Smooth muscle cell (in vitro differentiated cells): ENCODE results near the gene BHLHA15. TPM values are rescaled to one million over a fixed set of nuclear protein-coding genes. Genes with fewer than 3 reads are reported as not detected.
A peak's percentile ranks its signal among the peaks of the same experiment; 100 is the strongest.

ENCODE experiments used
- DNase-seq: peaks from one replicate; lab custom pipeline; 2025; ENCODE audit not compliant: unreplicated experiment; lab: John Stamatoyannopoulos, UW
- H2AFZ ChIP-seq: fragments of 200-600 bp; sonication (generic); 2 replicates; pipeline ENCODE4 v1.6.0; 2016; ENCODE audit warnings: antibody characterized with exemption, low read depth, mild to moderate bottlenecking
- H3F3A ChIP-seq: fragments of 200-600 bp; sonication (generic); 2 replicates; pipeline ENCODE4 v1.6.0; 2017; ENCODE audit warnings: antibody characterized with exemption, low read depth
- H3K27ac ChIP-seq: fragments of 200-600 bp; sonication (generic); 2 replicates; pipeline ENCODE4 v1.5.1; 2016; ENCODE audit warnings: low read depth, mild to moderate bottlenecking
- H3K27me3 ChIP-seq: fragments of 200-600 bp; sonication (generic); 2 replicates; pipeline ENCODE4 v1.6.1; 2016; ENCODE audit warnings: low read depth, mild to moderate bottlenecking
- H3K36me3 ChIP-seq: fragments of 200-600 bp; sonication (generic); 2 replicates; pipeline ENCODE4 v1.5.1; 2016; ENCODE audit warnings: low read depth
- H3K4me1 ChIP-seq: fragments of 200-600 bp; sonication (generic); 2 replicates; pipeline ENCODE4 v1.5.1; 2016; ENCODE audit warnings: low read depth
- H3K4me2 ChIP-seq: fragments of 200-600 bp; sonication (generic); 2 replicates; pipeline ENCODE4 v1.6.0; 2016; ENCODE audit warnings: mild to moderate bottlenecking
- H3K4me3 ChIP-seq: fragments of 200-600 bp; sonication (generic); 2 replicates; pipeline ENCODE4 v1.5.1; 2016; ENCODE audit warnings: mild to moderate bottlenecking
- H3K79me2 ChIP-seq: fragments of 200-600 bp; sonication (generic); 2 replicates; pipeline ENCODE4 v1.6.0; 2016; ENCODE audit warnings: low read depth, mild to moderate bottlenecking
- H3K9ac ChIP-seq: fragments of 200-600 bp; sonication (generic); 2 replicates; pipeline ENCODE4 v1.6.0; 2016; ENCODE audit warnings: low read depth
- H3K9me3 ChIP-seq: fragments of 200-600 bp; sonication (generic); replicated peaks from 2 replicates; pipeline ENCODE4 v1.5.1; 2016; ENCODE audit warnings: low read depth
- H4K20me1 ChIP-seq: fragments of 200-600 bp; sonication (generic); 2 replicates; pipeline ENCODE4 v1.6.0; 2016; ENCODE audit warnings: low read depth
- WGBS: methylation state at CpG from one replicate; pipeline ENCODE4 v1.1.7; 2016; ENCODE audit warnings: low lambda C conversion rate; 5-methylcytosine and 5-hydroxymethylcytosine counted together
- polyA plus RNA-seq: library from polyadenylated mRNA; unstranded; fragments of >200 nt; fragmentation: Nextera tagmentation; extraction: Ambion mirVana; gene quantifications from 2 replicates; pipeline ENCODE4 v1.2.1, GENCODE V29; 2016
- total RNA-seq: library from RNA; depleted of rRNA; stranded (reverse); fragments of >200 nt; gene quantifications from 2 replicates; pipeline ENCODE4 v1.2.3, GENCODE V29; 2014
- TF ChIP-seq, protein P1 (sequence below): fragments of 200-600 bp; sonication (generic); IDR thresholded peaks from 2 replicates; pipeline ENCODE4 v1.5.1; 2017; ENCODE audit warnings: borderline replicate concordance, mild to moderate bottlenecking, antibody characterized with exemption; ENCODE audit not compliant: insufficient read depth, poor library complexity, severe bottlenecking

BHLHA15 gene
- total and polyA plus RNA-seq, 2 experiments from 2014 or later: 0.27 to 1.3 TPM

DNA sequence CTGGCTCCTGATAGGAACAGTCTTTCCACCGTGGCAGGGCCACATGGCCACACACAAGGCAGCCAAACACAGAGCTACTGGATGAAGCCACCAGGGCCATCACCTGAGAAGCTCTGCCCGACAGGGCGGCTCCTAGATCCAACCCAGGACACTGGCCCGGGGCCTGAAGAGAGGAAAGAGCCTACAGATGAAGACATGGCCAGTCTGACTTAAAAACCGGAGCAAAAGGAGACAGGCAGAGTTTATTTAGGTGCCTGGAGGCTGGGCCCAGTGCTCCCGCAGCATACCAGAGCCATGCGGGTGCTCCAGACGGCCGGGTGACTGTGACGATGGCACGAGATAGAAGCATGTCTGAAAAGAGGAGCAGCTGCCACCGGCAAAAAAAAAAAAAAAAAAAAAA is 36.9 kb downstream of the BHLHA15 start:
- no peaks in the 10 kb centered on the region for H3F3A ChIP-seq
- peaks cover 14% of the 10 kb centered on the region for H3K4me1 ChIP-seq
- no peak overlapping the region for H2AFZ ChIP-seq
- no peaks in the 10 kb centered on the region for H3K27me3 ChIP-seq
- TF ChIP-seq, protein P1, sequence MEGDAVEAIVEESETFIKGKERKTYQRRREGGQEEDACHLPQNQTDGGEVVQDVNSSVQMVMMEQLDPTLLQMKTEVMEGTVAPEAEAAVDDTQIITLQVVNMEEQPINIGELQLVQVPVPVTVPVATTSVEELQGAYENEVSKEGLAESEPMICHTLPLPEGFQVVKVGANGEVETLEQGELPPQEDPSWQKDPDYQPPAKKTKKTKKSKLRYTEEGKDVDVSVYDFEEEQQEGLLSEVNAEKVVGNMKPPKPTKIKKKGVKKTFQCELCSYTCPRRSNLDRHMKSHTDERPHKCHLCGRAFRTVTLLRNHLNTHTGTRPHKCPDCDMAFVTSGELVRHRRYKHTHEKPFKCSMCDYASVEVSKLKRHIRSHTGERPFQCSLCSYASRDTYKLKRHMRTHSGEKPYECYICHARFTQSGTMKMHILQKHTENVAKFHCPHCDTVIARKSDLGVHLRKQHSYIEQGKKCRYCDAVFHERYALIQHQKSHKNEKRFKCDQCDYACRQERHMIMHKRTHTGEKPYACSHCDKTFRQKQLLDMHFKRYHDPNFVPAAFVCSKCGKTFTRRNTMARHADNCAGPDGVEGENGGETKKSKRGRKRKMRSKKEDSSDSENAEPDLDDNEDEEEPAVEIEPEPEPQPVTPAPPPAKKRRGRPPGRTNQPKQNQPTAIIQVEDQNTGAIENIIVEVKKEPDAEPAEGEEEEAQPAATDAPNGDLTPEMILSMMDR: no peak
- no peak overlapping the region for H3K9ac ChIP-seq
- no peaks in the 10 kb centered on the region for H4K20me1 ChIP-seq
- H3K36me3 ChIP-seq: no peaks in the 10 kb centered on the region
- WGBS: 98% methylated on average over 12 of the region's 12 CpGs
- H3K9me3 ChIP-seq: no peaks in the 10 kb centered on the region
- no peak for DNase-seq
- H3K4me3 ChIP-seq: no peak overlapping the region
- no peak overlapping the region for H3K27ac ChIP-seq
- peaks cover 12% of the 10 kb centered on the region for H3K79me2 ChIP-seq
- H3K4me2 ChIP-seq: no peak overlapping the region

- 85% methylated on average over 6 of the region's 6 CpGs for WGBS
- Histone ChIP-seq H3F3A (no peaks in the 10 kb centered on the region), H3K4me3 (no peak overlapping the region), H3K27ac (no peak overlapping the region), H3K79me2 (peaks cover 15% of the 10 kb centered on the region), H2AFZ (no peak overlapping the region), H3K9me3 (no peaks in the 10 kb centered on the region), H3K4me2 (no peak overlapping the region), H3K36me3 (no peaks in the 10 kb centered on the region), H3K9ac (no peak overlapping the region), H4K20me1 (no peaks in the 10 kb centered on the region), H3K27me3 (no peaks in the 10 kb centered on the region), H3K4me1 (peaks cover 14% of the 10 kb centered on the region)
- no peak for DNase-seq
- TF ChIP-seq, protein P1: no peak
These were observed 37.9 kb downstream of the BHLHA15 start for GRCh38 chr7:98249106-98249505.

GRCh38 chr7:98250789-98251188 is 39.5 kb downstream of the BHLHA15 start:
- peak overlapping the region; percentile 80 for H3K4me3 ChIP-seq
- no peaks in the 10 kb centered on the region for H3K36me3 ChIP-seq
- H4K20me1 ChIP-seq: peaks cover 3% of the 10 kb centered on the region
- H3F3A ChIP-seq: no peaks in the 10 kb centered on the region
- DNase-seq: no peak
- no peak overlapping the region for H3K9ac ChIP-seq
- 69% methylated on average over 3 of the region's 3 CpGs for WGBS
- no peak overlapping the region for H2AFZ ChIP-seq
- peaks cover 22% of the 10 kb centered on the region for H3K79me2 ChIP-seq
- H3K4me1 ChIP-seq: peaks cover 14% of the 10 kb centered on the region
- H3K27me3 ChIP-seq: no peaks in the 10 kb centered on the region
- H3K27ac ChIP-seq: no peak overlapping the region
- TF ChIP-seq, protein P1: no peak
- no peaks in the 10 kb centered on the region for H3K9me3 ChIP-seq
- peak overlapping the region; percentile 98 for H3K4me2 ChIP-seq

- TF ChIP-seq, protein P1: no peak
- Histone ChIP-seq H3K9ac (peak overlapping the region; percentile 63), H3K9me3 (no peaks in the 10 kb centered on the region), H3K4me1 (peaks cover 14% of the 10 kb centered on the region), H3K36me3 (no peaks in the 10 kb centered on the region), H4K20me1 (peaks cover 3% of the 10 kb centered on the region), H3K79me2 (peaks cover 22% of the 10 kb centered on the region), H3K27ac (no peak overlapping the region), H3K27me3 (no peaks in the 10 kb centered on the region), H3F3A (no peaks in the 10 kb centered on the region), H3K4me2 (peak overlapping the region; percentile 98), H3K4me3 (peak overlapping the region; percentile 80), H2AFZ (peak overlapping the region; percentile 88)
- 30% methylated on average over 9 of the region's 9 CpGs for WGBS
- DNase-seq: no peak
These were observed 40.0 kb downstream of the BHLHA15 start for GRCh38 chr7:98251231-98251600.
